HG03135 (cell line): ENCODE data around the gene DND1.
"Not testable (repeated sequence)": the region's sequence is repeated elsewhere in the genome, so short reads cannot be mapped to it uniquely, and the experiment has no call there.

Experiments used
- ATAC-seq: cut with Tn5 transposase; IDR thresholded peaks from one replicate; pipeline ENCODE4 v1.9.1; 2021; ENCODE audit warnings: mild to moderate bottlenecking, moderate library complexity; ENCODE audit not compliant: unreplicated experiment

Gene DND1

GRCh38 chr5:140672455-140673186 is 755 bp downstream of the DND1 start:
- no peak for ATAC-seq

- no peak for ATAC-seq
These were observed 1.8 kb downstream of the DND1 start for GRCh38 chr5:140671472-140672125.

GRCh38 chr5:140671035-140671434 is 2.3 kb downstream of the DND1 start:
- ATAC-seq = not testable (repeated sequence)

- peak; percentile 98 for ATAC-seq
These were observed 8.8 kb downstream of the DND1 start, which contains the start of gene WDR55 for GRCh38 chr5:140664359-140665119. Gene WDR55 (plus strand): TSS chr5:140664904. CDS start chr5:140664913, 9 bp downstream.

- ATAC-seq = no peak
These were observed 9.4 kb downstream of the DND1 start for GRCh38 chr5:140664030-140664358.

GRCh38 chr5:140660371-140660770 is 13.0 kb downstream of the DND1 start:
- ATAC-seq = not testable (repeated sequence)

- ATAC-seq = no peak
These were observed 14.5 kb downstream of the DND1 start for GRCh38 chr5:140658870-140659269.

GRCh38 chr5:140647042-140647419 is 26.3 kb downstream of the DND1 start:
- peak; percentile 36 for ATAC-seq

- no peak for ATAC-seq
These were observed 30.7 kb downstream of the DND1 start for GRCh38 chr5:140642718-140643117.

GRCh38 chr5:140641716-140642115 is 31.7 kb downstream of the DND1 start:
- ATAC-seq = no peak

- ATAC-seq = peak; percentile 96
These were observed 34.0 kb downstream of the DND1 start, which contains the start of gene TMCO6 for GRCh38 chr5:140639148-140639981. Gene TMCO6 (plus strand): TSS chr5:140639451. CDS start chr5:140639528, 77 bp downstream.

GRCh38 chr5:140638898-140639147 is 34.6 kb downstream of the DND1 start:
- peak; percentile 5 for ATAC-seq

GRCh38 chr5:140637371-140638100 is 35.8 kb downstream of the DND1 start:
- ATAC-seq = no peak

- no peak for ATAC-seq
These were observed 37.8 kb downstream of the DND1 start for GRCh38 chr5:140635291-140636257.

GRCh38 chr5:140634103-140634502 is 39.3 kb downstream of the DND1 start:
- ATAC-seq = no peak

- no peak for ATAC-seq
These were observed 39.9 kb downstream of the DND1 start for GRCh38 chr5:140633501-140633900.

GRCh38 chr5:140633021-140633471 is 40.3 kb downstream of the DND1 start, which contains the start of gene CD14:
Gene CD14 (minus strand): TSS chr5:140633175. CDS start chr5:140633071, 104 bp downstream.
- ATAC-seq = no peak

GRCh38 chr5:140632366-140633020 is 40.9 kb downstream of the DND1 start:
- ATAC-seq = peak; percentile 51
